ENCODE measurements around the gene ABCD1. TPM values are rescaled to one million over a fixed set of nuclear protein-coding genes. Genes with fewer than 3 reads are reported as not detected.

The ABCD1 gene
- total RNA-seq, 1 experiment from 2014 or later = 44.9 TPM

GRCh38 chrX:153770601-153771414 lies 46.2 kb downstream of the ABCD1 start:
- Histone ChIP-seq H3K9me2 (ENCODE audit: insufficient read depth) (no peaks in the 10 kb centered on the region), H3K4me3 (no peak overlapping the region), H3K36me3 (ENCODE audit: low read depth) (no peaks in the 10 kb centered on the region), H3K4me1 (replicated peaks; ENCODE audit: insufficient read depth) (peaks cover under 1% of the 10 kb centered on the region; the same call in 1 of the 2 replicates), H2AFZ (no peak overlapping the region), H4K20me1 (ENCODE audit: insufficient read depth) (no peaks in the 10 kb centered on the region), H3K4me2 (no peak overlapping the region), H3K27me3 (ENCODE audit: insufficient read depth, low read depth) (no peaks in the 10 kb centered on the region), H3F3A (ENCODE audit: insufficient read depth, low read depth) (no peaks in the 10 kb centered on the region), H3K27ac (no peak overlapping the region), H3K79me2 (ENCODE audit: low read depth) (no peaks in the 10 kb centered on the region), H3K9me3 (ENCODE audit: insufficient read depth, low read depth) (no peaks in the 10 kb centered on the region)
- CTCF ChIA-PET = no interaction called here
- POLR2A ChIA-PET (ENCODE audit: unreplicated experiment) = no interaction called here
- intact Hi-C loops (cut with micrococcal nuclease; ENCODE audit: unreplicated experiment) = no loop called here
- TF ChIP-seq CTCF (conservative IDR thresholded peaks at IDR 0.05) (no peak), EZH2 (IDR thresholded peaks at IDR 0.05; ENCODE audit: low read depth) (no peak)
- BruUV-seq (replicated peaks) = no TSS peak
- no peak for DNase-seq

- TF ChIP-seq CTCF (conservative IDR thresholded peaks at IDR 0.05) (no peak), EZH2 (IDR thresholded peaks at IDR 0.05; ENCODE audit: low read depth) (no peak)
- ChIA-PET CTCF (no interaction called here), POLR2A (ENCODE audit: unreplicated experiment) (interaction anchor here (0.5 kb wide), 1 partner anchor 179 kb away, joined by 6 read pairs; no protein-coding TSS in a partner anchor)
- no peaks in the 10 kb centered on the region for H3K27me3 ChIP-seq (ENCODE audit: insufficient read depth, low read depth)
- H3K4me2 ChIP-seq = no peak overlapping the region
- H3K27ac ChIP-seq = no peak overlapping the region
- H3K4me1 ChIP-seq (replicated peaks; ENCODE audit: insufficient read depth) = no peaks in the 10 kb centered on the region
- no peaks in the 10 kb centered on the region for H4K20me1 ChIP-seq (ENCODE audit: insufficient read depth)
- no peaks in the 10 kb centered on the region for H3K9me2 ChIP-seq (ENCODE audit: insufficient read depth)
- H3F3A ChIP-seq (ENCODE audit: insufficient read depth, low read depth) = no peaks in the 10 kb centered on the region
- H3K79me2 ChIP-seq (ENCODE audit: low read depth) = no peaks in the 10 kb centered on the region
- intact Hi-C loops (cut with micrococcal nuclease; ENCODE audit: unreplicated experiment) = no loop called here
- DNase-seq = no peak
- BruUV-seq (replicated peaks) = no TSS peak
- no peak overlapping the region for H3K4me3 ChIP-seq
- no peaks in the 10 kb centered on the region for H3K9me3 ChIP-seq (ENCODE audit: insufficient read depth, low read depth)
- H3K36me3 ChIP-seq (ENCODE audit: low read depth) = no peaks in the 10 kb centered on the region
- H2AFZ ChIP-seq = no peak overlapping the region
Observed at GRCh38 chrX:153771415-153772315, 47.0 kb downstream of the ABCD1 start.

- intact Hi-C loops (cut with micrococcal nuclease; ENCODE audit: unreplicated experiment) = no loop called here
- H3K9me3 ChIP-seq (ENCODE audit: insufficient read depth, low read depth) = no peaks in the 10 kb centered on the region
- no peak overlapping the region for H3K4me2 ChIP-seq
- H4K20me1 ChIP-seq (ENCODE audit: insufficient read depth) = no peaks in the 10 kb centered on the region
- ChIA-PET CTCF (interaction anchor here (0.6 kb wide), 1 partner anchor 86 kb away, joined by 6 read pairs; no protein-coding TSS in a partner anchor), POLR2A (ENCODE audit: unreplicated experiment) (interaction anchor here (0.5 kb wide), 1 partner anchor 178 kb away, joined by 6 read pairs; no protein-coding TSS in a partner anchor)
- no peak overlapping the region for H2AFZ ChIP-seq
- no peaks in the 10 kb centered on the region for H3K79me2 ChIP-seq (ENCODE audit: low read depth)
- BruUV-seq (replicated peaks) = no TSS peak
- no peaks in the 10 kb centered on the region for H3F3A ChIP-seq (ENCODE audit: insufficient read depth, low read depth)
- no peaks in the 10 kb centered on the region for H3K9me2 ChIP-seq (ENCODE audit: insufficient read depth)
- TF ChIP-seq EZH2 (IDR thresholded peaks at IDR 0.05; ENCODE audit: low read depth) = no peak
- no peaks in the 10 kb centered on the region for H3K36me3 ChIP-seq (ENCODE audit: low read depth)
- no peaks in the 10 kb centered on the region for H3K4me1 ChIP-seq (replicated peaks; ENCODE audit: insufficient read depth)
- no peak for DNase-seq
- no peak overlapping the region for H3K27ac ChIP-seq
- H3K27me3 ChIP-seq (ENCODE audit: insufficient read depth, low read depth) = no peaks in the 10 kb centered on the region
- no peak overlapping the region for H3K4me3 ChIP-seq
Observed at GRCh38 chrX:153772316-153773217, 47.9 kb downstream of the ABCD1 start.

Measured in PC-9 (cell line).